SK-N-SH treated with all-trans-retinoic acid at 6 μM for 48 hours (cell line): ENCODE measurements around the gene NSUN7.

Source experiments
- ATAC-seq: fragments of 200-7000 bp; cut with Tn5 transposase; 3 replicates; pipeline ENCODE4 v1.9.1; 2020; ENCODE audit warnings: mild to moderate bottlenecking, moderate library complexity
- ARNTL ChIP-seq: fragments of 450-650 bp; formaldehyde crosslinking; IDR thresholded peaks from 2 replicates; pipeline ENCODE4 v1.5.0; 2020; ENCODE audit warnings: low read depth, mild to moderate bottlenecking, moderate library complexity, borderline replicate concordance
- BACH2 ChIP-seq: fragments of 250-450 bp; sonication (Bioruptor Pico); IDR thresholded peaks from 2 replicates; pipeline ENCODE4 v1.9.0; 2021; ENCODE audit warnings: mild to moderate bottlenecking, borderline replicate concordance
- CREB5 ChIP-seq: fragments of 250-450 bp; sonication (Bioruptor Pico); IDR thresholded peaks from 2 replicates; pipeline ENCODE4 v1.5.1; 2020; ENCODE audit warnings: low read depth, mild to moderate bottlenecking, moderate library complexity
- CSDC2 ChIP-seq: fragments of 250-450 bp; sonication (Bioruptor Pico); IDR thresholded peaks from 2 replicates; pipeline ENCODE4 v1.5.0; 2020; ENCODE audit warnings: mild to moderate bottlenecking, moderate library complexity
- CSRNP3 ChIP-seq: fragments of 250-450 bp; sonication (Bioruptor Pico); IDR thresholded peaks from 2 replicates; pipeline ENCODE4 v1.5.1; 2021; ENCODE audit warnings: mild to moderate bottlenecking, moderate library complexity
- ESRRG ChIP-seq: fragments of 250-450 bp; sonication (Bioruptor Pico); IDR thresholded peaks from 2 replicates; pipeline ENCODE4 v1.6.1; 2021; ENCODE audit warnings: mild to moderate bottlenecking
- ISL1 ChIP-seq: fragments of 250-450 bp; sonication (Bioruptor Pico); IDR thresholded peaks from 2 replicates; pipeline ENCODE4 v2.1.2; 2022; ENCODE audit warnings: mild to moderate bottlenecking, moderate library complexity
- OSR1 ChIP-seq: fragments of 250-450 bp; sonication (Bioruptor Pico); IDR thresholded peaks from 2 replicates; pipeline ENCODE4 v1.8.0; 2022; ENCODE audit warnings: moderate library complexity, mild to moderate bottlenecking, inconsistent platforms
- PATZ1 ChIP-seq: fragments of 250-450 bp; sonication (Bioruptor Pico); IDR thresholded peaks from 2 replicates; pipeline ENCODE4 v1.8.0; 2020; ENCODE audit warnings: mild to moderate bottlenecking, moderate library complexity, borderline replicate concordance
- POU6F1 ChIP-seq: fragments of 250-450 bp; sonication (Bioruptor Pico); IDR thresholded peaks from 2 replicates; pipeline ENCODE4 v1.8.0; 2021; ENCODE audit warnings: low read depth, mild to moderate bottlenecking, moderate library complexity, borderline replicate concordance
- RARB ChIP-seq: fragments of 250-450 bp; sonication (Bioruptor Pico); IDR thresholded peaks from 2 replicates; pipeline ENCODE4 v1.8.0; 2021; ENCODE audit warnings: mild to moderate bottlenecking, moderate library complexity
- SNAI2 ChIP-seq: fragments of 250-450 bp; sonication (Bioruptor Pico); IDR thresholded peaks from 2 replicates; pipeline ENCODE4 v1.5.0; 2020; ENCODE audit warnings: mild to moderate bottlenecking, moderate library complexity
- TCF4 ChIP-seq: fragments of 250-450 bp; sonication (Bioruptor Pico); IDR thresholded peaks from 2 replicates; pipeline ENCODE4 v1.8.0; 2021; ENCODE audit warnings: mild to moderate bottlenecking, moderate library complexity, borderline replicate concordance
- TOX ChIP-seq: fragments of 250-450 bp; sonication (Bioruptor Pico); IDR thresholded peaks from 2 replicates; pipeline ENCODE4 v1.8.0; 2021; ENCODE audit warnings: mild to moderate bottlenecking, moderate library complexity, borderline replicate concordance
- TSHZ2 ChIP-seq: fragments of 250-450 bp; sonication (Bioruptor Pico); IDR thresholded peaks from 2 replicates; pipeline ENCODE4 v1.5.0; 2020; ENCODE audit warnings: mild to moderate bottlenecking, moderate library complexity
- ZC3H10 ChIP-seq: fragments of 250-450 bp; sonication (Bioruptor Pico); IDR thresholded peaks from 2 replicates; pipeline ENCODE4 v1.5.1; 2021; ENCODE audit warnings: mild to moderate bottlenecking, moderate library complexity
- ZFP3 ChIP-seq: fragments of 250-450 bp; sonication (Bioruptor Pico); IDR thresholded peaks from 2 replicates; pipeline ENCODE4 v1.5.0; 2020; ENCODE audit warnings: mild to moderate bottlenecking, moderate library complexity
- ZFP30 ChIP-seq: fragments of 450-650 bp; formaldehyde crosslinking; IDR thresholded peaks from 2 replicates; pipeline ENCODE4 v1.5.0; 2022; ENCODE audit warnings: mild to moderate bottlenecking, moderate library complexity
- ZNF565 ChIP-seq: fragments of 450-650 bp; formaldehyde crosslinking; conservative IDR thresholded peaks from 2 replicates; pipeline ENCODE4 v1.5.0; 2020; ENCODE audit warnings: low read depth, mild to moderate bottlenecking, moderate library complexity
- ZNF70 ChIP-seq: fragments of 450-650 bp; formaldehyde crosslinking; IDR thresholded peaks from 2 replicates; pipeline ENCODE4 v1.5.0; 2020; ENCODE audit warnings: mild to moderate bottlenecking, moderate library complexity
- ZNF8 ChIP-seq: fragments of 450-650 bp; formaldehyde crosslinking; IDR thresholded peaks from 2 replicates; pipeline ENCODE4 v1.5.0; 2020; ENCODE audit warnings: mild to moderate bottlenecking, moderate library complexity

The NSUN7 gene

GRCh38 chr4:40848251-40848650, 98.5 kb downstream of the NSUN7 start:
- TF ChIP-seq OSR1 (CRISPR knock-in tag) (no peak), SNAI2 (no peak), CSDC2 (CRISPR knock-in tag) (no peak), CREB5 (CRISPR knock-in tag) (no peak)
- ATAC-seq, result no peak

- peak; percentile 65 for ATAC-seq
Measured at GRCh38 chr4:40848940-40849339, 99.2 kb downstream of the NSUN7 start.

GRCh38 chr4:40850496-40850895, 100.7 kb downstream of the NSUN7 start:
- no peak for TF ChIP-seq OSR1 (CRISPR knock-in tag)
- TF ChIP-seq ZNF8 (CRISPR knock-in tag), result no peak
- TF ChIP-seq ZC3H10 (CRISPR knock-in tag), result no peak
- TF ChIP-seq SNAI2, result no peak
- TF ChIP-seq TSHZ2 (CRISPR knock-in tag), result no peak
- TF ChIP-seq ZFP3 (CRISPR knock-in tag), result no peak
- TF ChIP-seq ZNF70, result no peak
- TF ChIP-seq ISL1 (CRISPR knock-in tag), result no peak
- TF ChIP-seq RARB (CRISPR knock-in tag), result no peak
- TF ChIP-seq ARNTL, result no peak
- no peak for TF ChIP-seq TOX
- no peak for TF ChIP-seq ZNF565 (CRISPR knock-in tag)
- TF ChIP-seq TCF4 (CRISPR knock-in tag), result no peak
- no peak for TF ChIP-seq CSRNP3 (CRISPR knock-in tag)
- no peak for TF ChIP-seq ESRRG (CRISPR knock-in tag)
- no peak for TF ChIP-seq POU6F1 (CRISPR knock-in tag)
- no peak for ATAC-seq

More at GRCh38 chr4:40848940-40849339, 99.2 kb downstream of the NSUN7 start:
- no peak for TF ChIP-seq PATZ1 (CRISPR knock-in tag)
- TF ChIP-seq ISL1 (CRISPR knock-in tag), result no peak

GRCh38 chr4:40856277-40856839, 106.6 kb downstream of the NSUN7 start:
- ATAC-seq, result no peak
- no peak for TF ChIP-seq ZNF8 (CRISPR knock-in tag)
- no peak for TF ChIP-seq SNAI2
- TF ChIP-seq ZFP30, result no peak
- TF ChIP-seq ARNTL, result no peak
- no peak for TF ChIP-seq BACH2 (CRISPR knock-in tag)
- TF ChIP-seq POU6F1 (CRISPR knock-in tag), result no peak
- TF ChIP-seq PATZ1 (CRISPR knock-in tag), result no peak
- TF ChIP-seq TOX, result no peak
- TF ChIP-seq RARB (CRISPR knock-in tag), result no peak
